GM23248 (cell line): ENCODE data around the gene GNLY. TPM values are rescaled to one million over a fixed set of nuclear protein-coding genes. Genes with fewer than 3 reads are reported as not detected.
A peak's percentile ranks its signal among the peaks of the same experiment; 100 is the strongest.
"Not testable (repeated sequence)": the region's sequence is repeated elsewhere in the genome, so short reads cannot be mapped to it uniquely, and the experiment has no call there.

Source experiments
- DNase-seq: peaks from one replicate; pipeline ENCODE4 v3.0.0-alpha.2; 2015
- H2AFZ ChIP-seq: fragments of 200-600 bp; sonication (generic); 2 replicates; pipeline ENCODE4 v1.6.1; 2016; ENCODE audit warnings: antibody characterized with exemption
- H3F3A ChIP-seq: fragments of 200-600 bp; sonication (generic); 2 replicates; pipeline ENCODE4 v1.6.1; 2016; ENCODE audit warnings: mild to moderate bottlenecking, antibody characterized with exemption, mixed run types; ENCODE audit not compliant: insufficient read depth
- H3K27ac ChIP-seq: fragments of 200-600 bp; sonication (generic); 2 replicates; pipeline ENCODE4 v1.5.1; 2016; ENCODE audit warnings: mild to moderate bottlenecking
- H3K27me3 ChIP-seq: fragments of 200-600 bp; sonication (generic); replicated peaks from 2 replicates; pipeline ENCODE4 v1.6.1; 2016; ENCODE audit warnings: mild to moderate bottlenecking; ENCODE audit not compliant: insufficient read depth
- H3K36me3 ChIP-seq: fragments of 200-600 bp; sonication (generic); 2 replicates; pipeline ENCODE4 v1.6.1; 2016; ENCODE audit warnings: low read depth, mild to moderate bottlenecking
- H3K4me1 ChIP-seq: fragments of 200-600 bp; sonication (generic); 2 replicates; pipeline ENCODE4 v1.6.1; 2016; ENCODE audit warnings: mild to moderate bottlenecking; ENCODE audit not compliant: insufficient read depth
- H3K4me2 ChIP-seq: fragments of 200-600 bp; sonication (generic); one replicate; pipeline ENCODE4 v1.6.1; 2016; ENCODE audit warnings: mild to moderate bottlenecking; ENCODE audit not compliant: unreplicated experiment
- H3K4me3 ChIP-seq: fragments of 200-600 bp; sonication (generic); 2 replicates; pipeline ENCODE4 v1.5.1; 2016; ENCODE audit warnings: mild to moderate bottlenecking
- H3K79me2 ChIP-seq: fragments of 200-600 bp; sonication (generic); 2 replicates; pipeline ENCODE4 v1.6.1; 2016; ENCODE audit warnings: mild to moderate bottlenecking; ENCODE audit not compliant: insufficient read depth
- H3K9ac ChIP-seq: fragments of 200-600 bp; sonication (generic); 2 replicates; pipeline ENCODE4 v1.6.1; 2016; ENCODE audit warnings: mild to moderate bottlenecking
- H3K9me2 ChIP-seq: fragments of 200-600 bp; sonication (generic); 2 replicates; pipeline ENCODE4 v1.6.1; 2016; ENCODE audit warnings: mixed run types, mild to moderate bottlenecking, moderate library complexity; ENCODE audit not compliant: insufficient read depth
- H3K9me3 ChIP-seq: fragments of 200-600 bp; sonication (generic); one replicate; pipeline ENCODE4 v1.6.1; 2017; ENCODE audit warnings: low read depth
- H4K20me1 ChIP-seq: fragments of 200-600 bp; sonication (generic); 2 replicates; pipeline ENCODE4 v1.6.0; 2016; ENCODE audit not compliant: insufficient read depth
- EZH2 ChIP-seq: fragments of 200-600 bp; sonication (generic); IDR thresholded peaks from 2 replicates; pipeline ENCODE4 v1.6.1; 2018; ENCODE audit warnings: antibody characterized with exemption, mild to moderate bottlenecking; ENCODE audit not compliant: insufficient read depth, poor library complexity, severe bottlenecking
- EZH2phosphoT487 ChIP-seq: fragments of 200-600 bp; sonication (generic); IDR thresholded peaks from 2 replicates; pipeline ENCODE4 v1.6.1; 2018; ENCODE audit warnings: antibody characterized with exemption, moderate library complexity, mild to moderate bottlenecking, low read depth; ENCODE audit not compliant: insufficient read depth
- WGBS, 2 experiments: methylation state at CpG; one replicate each; pipeline ENCODE4 v1.1.6; 2015 to 2017; ENCODE audit warnings: low lambda C conversion rate in 2 of 2, low coverage in 1 of 2; ENCODE audit errors: missing lambda C conversion rate in 2 of 2; 5-methylcytosine and 5-hydroxymethylcytosine counted together
- in situ Hi-C: fragments of 300-500 bp; cut with MboI; formaldehyde crosslinking; loops from 2 replicates; pipeline ENCODE4 v1.15.0; 2020
- polyA plus RNA-seq: library from polyadenylated mRNA; unstranded; fragments of >200 nt; fragmentation: Nextera tagmentation; extraction: Ambion mirVana; gene quantifications from 2 replicates; pipeline ENCODE4 v1.2.1, GENCODE V29; 2016
- total RNA-seq: library from RNA; depleted of rRNA; stranded (reverse); fragments of >200 nt; shearing (Covaris generic); gene quantifications from 2 replicates; pipeline ENCODE4 v1.2.3, GENCODE V29; 2014

GNLY gene
- total and polyA plus RNA-seq, 2 experiments from 2014 or later: not detected

GRCh38 chr2:85652056-85652455 lies 42.1 kb upstream of the GNLY start:
- H3K4me2 ChIP-seq: peak overlapping the region; percentile 47

GRCh38 chr2:85653996-85654395 lies 40.2 kb upstream of the GNLY start:
- Histone ChIP-seq H2AFZ (no peak overlapping the region), H3K27me3 (no peaks in the 10 kb centered on the region), H4K20me1 (no peaks in the 10 kb centered on the region), H3K9me2 (no peaks in the 10 kb centered on the region), H3K4me2 (no peak overlapping the region), H3K36me3 (peaks cover 4% of the 10 kb centered on the region; the same call in 1 of the 2 replicates), H3K27ac (no peak overlapping the region), H3K4me3 (no peak overlapping the region), H3K9ac (no peak overlapping the region), H3F3A (peaks cover 77% of the 10 kb centered on the region), H3K79me2 (no peaks in the 10 kb centered on the region), H3K9me3 (no peaks in the 10 kb centered on the region), H3K4me1 (peaks cover 63% of the 10 kb centered on the region)
- TF ChIP-seq EZH2 (no peak), EZH2phosphoT487 (no peak)
- 94 to 97% methylated on average over 3 of the region's 3 CpGs for WGBS, 2 experiments
- no peak for DNase-seq
- in situ Hi-C loops: no loop called here

More at GRCh38 chr2:85652056-85652455, 42.1 kb upstream of the GNLY start:
- Histone ChIP-seq H3K9ac (0 out of 2 replicates have a peak overlapping the region, but pooled peaks have one; percentile 33), H2AFZ (no peak overlapping the region), H3K36me3 (peaks cover 14% of the 10 kb centered on the region; the same call in 1 of the 2 replicates), H3K79me2 (no peaks in the 10 kb centered on the region), H3K9me3 (no peaks in the 10 kb centered on the region), H3F3A (peaks cover 86% of the 10 kb centered on the region), H3K27me3 (no peaks in the 10 kb centered on the region), H3K4me3 (no peak overlapping the region), H3K4me1 (peaks cover 64% of the 10 kb centered on the region), H3K9me2 (no peaks in the 10 kb centered on the region), H4K20me1 (no peaks in the 10 kb centered on the region), H3K27ac (peak overlapping the region; percentile 71)
- WGBS, 2 experiments: 94 to 98% methylated on average over 2 of the region's 2 CpGs
- peak; percentile 13 for DNase-seq
- no peak for TF ChIP-seq EZH2phosphoT487
- no peak for TF ChIP-seq EZH2
- in situ Hi-C loops: no loop called here

DNA sequence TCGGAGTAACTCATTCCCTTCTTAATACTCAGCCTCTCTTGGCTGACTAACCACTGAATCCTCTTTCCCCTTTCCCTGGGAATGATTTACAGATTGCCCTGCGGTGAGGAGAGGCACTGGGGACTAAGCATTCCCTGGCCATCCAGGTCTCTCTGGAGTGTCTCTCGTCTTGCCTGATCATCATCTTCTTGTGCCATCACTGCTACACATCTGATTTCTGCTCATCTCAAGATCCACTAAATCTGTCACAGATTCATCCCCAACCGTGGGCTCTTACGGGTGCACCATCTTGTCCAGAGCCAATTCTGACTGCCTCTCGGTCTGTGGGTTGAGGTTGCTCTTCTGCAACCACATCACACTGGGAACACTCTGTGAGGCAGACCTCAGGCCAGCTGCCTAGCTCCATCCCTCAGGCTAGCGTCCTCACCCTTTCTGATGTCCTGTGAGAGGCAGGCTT lies 38.2 kb upstream of the GNLY start:
- in situ Hi-C loops: no loop called here
- peak overlapping the region; percentile 94 for H3K27ac ChIP-seq
- 6 to 8% methylated on average over 7 of the region's 7 CpGs for WGBS, 2 experiments
- H3K4me1 ChIP-seq: peaks cover 46% of the 10 kb centered on the region
- TF ChIP-seq EZH2phosphoT487 (0 out of 2 replicates have a peak, but pooled peaks have one; percentile 66), EZH2 (no peak)
- peak overlapping the region; percentile 25 for H3K4me2 ChIP-seq
- H3F3A ChIP-seq: peaks cover 66% of the 10 kb centered on the region
- peak overlapping the region; percentile 9; the same call in 1 of the 2 replicates for H3K4me3 ChIP-seq
- H4K20me1 ChIP-seq: no peaks in the 10 kb centered on the region
- peak overlapping the region; percentile 65 for H3K9ac ChIP-seq
- H2AFZ ChIP-seq: no peak overlapping the region
- DNase-seq: peak; percentile 93
- H3K36me3 ChIP-seq: no peaks in the 10 kb centered on the region
- H3K79me2 ChIP-seq: no peaks in the 10 kb centered on the region
- H3K9me3 ChIP-seq: no peaks in the 10 kb centered on the region
- H3K9me2 ChIP-seq: no peaks in the 10 kb centered on the region
- H3K27me3 ChIP-seq: no peaks in the 10 kb centered on the region

GRCh38 chr2:85656468-85656867 lies 37.7 kb upstream of the GNLY start:
- Histone ChIP-seq H3K9me2 (no peaks in the 10 kb centered on the region), H3K4me2 (peak overlapping the region; percentile 25), H3K36me3 (no peaks in the 10 kb centered on the region), H2AFZ (no peak overlapping the region), H3K27me3 (no peaks in the 10 kb centered on the region), H3K4me1 (peaks cover 46% of the 10 kb centered on the region), H3K27ac (peak overlapping the region; percentile 94), H3F3A (peaks cover 61% of the 10 kb centered on the region), H3K9ac (peak overlapping the region; percentile 65), H3K4me3 (peak overlapping the region; percentile 9; the same call in 1 of the 2 replicates), H3K9me3 (no peaks in the 10 kb centered on the region), H4K20me1 (no peaks in the 10 kb centered on the region), H3K79me2 (no peaks in the 10 kb centered on the region)
- in situ Hi-C loops: no loop called here
- 65% methylated on average over 3 of the region's 3 CpGs for WGBS, 2 experiments
- peak; percentile 64 for DNase-seq
- no peak for TF ChIP-seq EZH2phosphoT487
- no peak for TF ChIP-seq EZH2

DNA sequence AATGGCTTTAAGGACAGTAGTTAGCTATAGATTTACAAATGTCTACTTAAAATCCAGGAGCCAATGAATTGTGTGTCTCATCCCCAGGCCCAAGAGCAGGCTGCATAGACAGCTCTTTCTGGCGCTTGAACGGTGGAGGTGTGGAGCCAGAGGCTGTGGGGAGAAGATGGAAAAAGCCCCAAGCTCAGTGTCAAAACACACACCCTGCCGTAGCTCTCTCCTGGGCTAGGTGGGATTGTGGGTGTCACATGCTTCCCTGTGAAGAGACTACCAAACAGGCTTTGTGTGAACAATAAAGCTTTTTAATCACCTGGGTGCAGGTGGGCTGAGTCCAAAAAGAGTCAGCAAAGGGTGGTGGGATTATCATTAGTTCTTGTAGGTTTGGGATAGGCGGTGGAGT lies 36.8 kb upstream of the GNLY start:
- H3K9me2 ChIP-seq, H4K20me1 ChIP-seq, H3K9ac ChIP-seq, in situ Hi-C loops, H3K36me3 ChIP-seq, H3K9me3 ChIP-seq, H3K4me3 ChIP-seq, H3K27me3 ChIP-seq, DNase-seq, H2AFZ ChIP-seq, H3K79me2 ChIP-seq: not testable (repeated sequence)
- Histone ChIP-seq H3F3A (peaks cover 52% of the 10 kb centered on the region), H3K4me2 (peak overlapping the region; percentile 25), H3K4me1 (peaks cover 42% of the 10 kb centered on the region), H3K27ac (peak overlapping the region; percentile 94; the same call in 1 of the 2 replicates)
- WGBS, 2 experiments: 89 to 95% methylated on average over 4 of the region's 4 CpGs
